ENCODE results near the gene DVL2.
"Not testable (repeated sequence)": the region's sequence is repeated elsewhere in the genome, so short reads cannot be mapped to it uniquely, and the experiment has no call there.

GRCh38 chr17:7243838-7244237 is 9.5 kb upstream of the DVL2 start:
- not testable (repeated sequence) for TF ChIP-seq EZH2 (IDR thresholded peaks at IDR 0.05); POLR2AphosphoS5 (IDR thresholded peaks at IDR 0.05; ENCODE audit: borderline replicate concordance, low read depth, low read length)

Data from SK-N-MC (cell line).